K562 (cell line): ENCODE data around the gene ZNF337. TPM values are rescaled to one million over a fixed set of nuclear protein-coding genes. Genes with fewer than 3 reads are reported as not detected.

Source experiments
- ATAC-seq: fragments of 200-7000 bp; cut with Tn5 transposase; 3 replicates; pipeline ENCODE4 v1.9.1; 2020; ENCODE audit warnings: moderate library complexity
- BruUV-seq: library from RNA; stranded (reverse); fragments of 400-500 nt; replicated peaks from 2 replicates; lab custom pipeline; 2021; lab: Mats Ljungman, UMichigan
- CTCF ChIA-PET: fragments of 300-600 bp; formaldehyde crosslinking; extraction: SDS; loops from one replicate; lab custom pipeline; 2021; ENCODE audit warnings: low intra/inter-chr PET ratio; lab: Yijun Ruan, JAX
- POLR2A ChIA-PET: fragments of 300-600, 350-650 bp; sonication (Branson Sonifier 250); formaldehyde crosslinking; extraction: SDS; loops from one replicate; lab custom pipeline; 2021; ENCODE audit warnings: antibody characterized with exemption, inconsistent platforms; lab: Yijun Ruan, JAX
- DNase-seq, 4 experiments: peaks; one replicate each; pipeline versions ENCODE4 v3.0.0 to v3.0.0-alpha.2; 2011 to 2018; ENCODE audit warnings: low spot score in 3 of 4, mixed read lengths in 3 of 4; ENCODE audit errors: extremely low read depth in 1 of 4
- FAIRE-seq: peaks from 2 replicates; lab custom pipeline; 2011; peaks lifted over from hg19 to GRCh38; lab: Jason Lieb, UNC
- H2AFZ ChIP-seq: 2 replicates; pipeline ENCODE4 v1.6.0; 2011; ENCODE audit warnings: low read depth, low read length, control low read depth, inconsistent platforms
- H3K27ac ChIP-seq: fragments of 200-600 bp; 3 replicates; pipeline ENCODE4 v1.8.0; 2011; ENCODE audit warnings: low read depth, mild to moderate bottlenecking, control low read depth, inconsistent platforms, low read length, moderate library complexity, mixed read lengths; ENCODE audit errors: extremely low read depth
- H3K27me3 ChIP-seq, 2 experiments: fragments of 300-600 bp in 1 of 2; 2 replicates in 1 of 2; 3 replicates in 1 of 2; pipeline versions ENCODE4 v1.6.0 to v1.8.0; 2011; ENCODE audit warnings: inconsistent platforms in 2 of 2, low read length in 2 of 2, mild to moderate bottlenecking in 1 of 2, mixed read lengths in 1 of 2, moderate library complexity in 1 of 2; ENCODE audit not compliant: control insufficient read depth in 2 of 2, insufficient read depth in 2 of 2
- H3K36me3 ChIP-seq: fragments of 300-600 bp; 3 replicates; pipeline ENCODE4 v1.8.0; 2011; ENCODE audit warnings: mild to moderate bottlenecking, low read length, inconsistent platforms; ENCODE audit not compliant: control insufficient read depth, insufficient read depth
- H3K4me1 ChIP-seq, 2 experiments: fragments of 200-600 bp in 1 of 2; replicated peaks in 1 of 2; 2 replicates in 1 of 2; 3 replicates in 1 of 2; pipeline versions ENCODE4 v1.5.1 to v1.8.0; 2011; ENCODE audit warnings: inconsistent platforms in 2 of 2, low read length in 2 of 2, mild to moderate bottlenecking in 1 of 2, mixed read lengths in 1 of 2, moderate library complexity in 1 of 2; ENCODE audit not compliant: control insufficient read depth in 2 of 2, insufficient read depth in 2 of 2
- H3K4me2 ChIP-seq: 2 replicates; pipeline ENCODE4 v1.6.1; 2011; ENCODE audit warnings: low read length, control low read depth, inconsistent platforms, mixed read lengths; ENCODE audit not compliant: insufficient read depth
- H3K4me3 ChIP-seq: fragments of 200-600 bp; sonication (generic), shearing (Covaris generic); 2 replicates; pipeline ENCODE4 v1.5.1; 2016; ENCODE audit warnings: control low read depth, inconsistent platforms
- H3K79me2 ChIP-seq: fragments of 200-600 bp; 3 replicates; pipeline ENCODE4 v1.8.0; 2011; ENCODE audit warnings: low read length, inconsistent platforms; ENCODE audit not compliant: control insufficient read depth, insufficient read depth
- H3K9ac ChIP-seq, 2 experiments: 2 replicates each; pipeline versions ENCODE4 v1.6.0 to v1.6.1; 2011; ENCODE audit warnings: low read depth in 2 of 2, low read length in 2 of 2, control low read depth in 1 of 2, inconsistent platforms in 1 of 2, mild to moderate bottlenecking in 1 of 2, mixed read lengths in 1 of 2; ENCODE audit not compliant: insufficient read depth in 1 of 2
- H3K9me1 ChIP-seq: one replicate; pipeline ENCODE4 v1.6.0; 2011; ENCODE audit warnings: inconsistent platforms, mild to moderate bottlenecking, low read length, moderate library complexity; ENCODE audit not compliant: control insufficient read depth, insufficient read depth
- H3K9me3 ChIP-seq: replicated peaks from 2 replicates; pipeline ENCODE4 v1.5.1; 2011; ENCODE audit warnings: low read depth, low read length, inconsistent platforms; ENCODE audit not compliant: control insufficient read depth, insufficient read depth
- H4K20me1 ChIP-seq: replicated peaks from 2 replicates; pipeline ENCODE4 v1.6.1; 2011; ENCODE audit warnings: low read length, inconsistent platforms, mixed read lengths; ENCODE audit not compliant: control insufficient read depth, insufficient read depth
- NFE2L1 ChIP-seq: fragments of 450-650 bp; IDR thresholded peaks from 2 replicates; pipeline ENCODE4 v1.6.1; 2016; ENCODE audit warnings: missing genetic modification characterization, low read depth, mild to moderate bottlenecking, missing compliant biosample characterization, moderate library complexity, borderline replicate concordance
- RBM25 ChIP-seq: fragments of 200-400 bp; formaldehyde crosslinking; IDR thresholded peaks from 2 replicates; pipeline ENCODE4 v1.6.1; 2018; ENCODE audit warnings: low read length, low read depth, moderate library complexity; ENCODE audit not compliant: severe bottlenecking
- TCF7 ChIP-seq: sonication (generic); IDR thresholded peaks from 2 replicates; pipeline ENCODE4 v1.6.1; 2016; ENCODE audit warnings: antibody characterized with exemption, borderline replicate concordance
- TCFL5 ChIP-seq: fragments of 250-450 bp; sonication (Bioruptor Pico); conservative IDR thresholded peaks from 2 replicates; pipeline ENCODE4 v1.6.1; 2021; ENCODE audit warnings: mild to moderate bottlenecking, moderate library complexity, matching md5 sums
- ZNF121 ChIP-seq: sonication (generic); formaldehyde crosslinking; conservative IDR thresholded peaks from 2 replicates; pipeline ENCODE4 v1.8.0; 2022; ENCODE audit warnings: missing genetic modification reagents
- ZNF263 ChIP-seq: sonication (generic); formaldehyde crosslinking; IDR thresholded peaks from 2 replicates; pipeline ENCODE4 v1.8.0; 2022; ENCODE audit warnings: mild to moderate bottlenecking, missing genetic modification reagents, borderline replicate concordance
- WGBS: fragments of 100-300 bp; shearing (Covaris generic); methylation state at CpG from one replicate; pipeline ENCODE4 v1.1.6; 2016; ENCODE audit warnings: low coverage, mixed read lengths; ENCODE audit not compliant: insufficient coverage; ENCODE audit errors: missing lambda C conversion rate; 5-methylcytosine and 5-hydroxymethylcytosine counted together
- in situ Hi-C: fragments of 300-500 bp; cut with MboI; formaldehyde crosslinking; loops from 4 replicates; pipeline ENCODE4 v1.15.0; 2018; ENCODE audit warnings: inconsistent platforms, mixed read lengths
- intact Hi-C: fragments of 100-400 bp; cut with micrococcal nuclease; formaldehyde crosslinking; loops from 2 replicates; pipeline ENCODE4 v1.14.2; 2022
- polyA plus RNA-seq, 8 experiments: library from polyadenylated mRNA; depleted of rRNA in 4 of 8; stranded (reverse) in 5 of 8; unstranded in 3 of 8; fragments of >200 nt; fragmentation: Nextera tagmentation in 2 of 8; fragmentation: Illumina TruSeq in 1 of 8; extraction: Ambion mirVana in 2 of 8; extraction: Trizol in 1 of 8; gene quantifications; 2 replicates each; pipeline versions ENCODE4 v1.2.1 to v1.2.3, GENCODE V29; 2011 to 2014; ENCODE audit warnings: inconsistent platforms in 1 of 8, missing spikeins in 1 of 8
- total RNA-seq, 7 experiments: library from RNA; depleted of rRNA in 6 of 7; stranded (reverse); fragments of >200 nt in 6 of 7; fragmentation: Illumina TruSeq in 2 of 7; extraction: Trizol in 2 of 7; gene quantifications; 2 replicates each; pipeline versions ENCODE4 v1.2.1 to v1.2.3, GENCODE V29; 2011 to 2021; ENCODE audit warnings: low replicate concordance in 1 of 7
- TF ChIP-seq, protein P1 (sequence below), 3 experiments: fragments of 200-800 bp in 1 of 3; sonication (Bioruptor generic) in 1 of 3; sonication (generic) in 1 of 3; formaldehyde crosslinking in 1 of 3; IDR thresholded peaks; 2 replicates each; pipeline versions ENCODE4 v1.6.1 to v1.8.0; 2016 to 2022; ENCODE audit warnings: mild to moderate bottlenecking in 2 of 3, missing compliant biosample characterization in 2 of 3, missing genetic modification characterization in 2 of 3, missing genetic modification reagents in 1 of 3

ZNF337 gene
- total and polyA plus RNA-seq, 9 of the 15 experiments (the other 6 are each of a cell fraction or from before 2014, with no cell fraction given), result 0.25 to 5.6 (median 3.5) TPM

DNA sequence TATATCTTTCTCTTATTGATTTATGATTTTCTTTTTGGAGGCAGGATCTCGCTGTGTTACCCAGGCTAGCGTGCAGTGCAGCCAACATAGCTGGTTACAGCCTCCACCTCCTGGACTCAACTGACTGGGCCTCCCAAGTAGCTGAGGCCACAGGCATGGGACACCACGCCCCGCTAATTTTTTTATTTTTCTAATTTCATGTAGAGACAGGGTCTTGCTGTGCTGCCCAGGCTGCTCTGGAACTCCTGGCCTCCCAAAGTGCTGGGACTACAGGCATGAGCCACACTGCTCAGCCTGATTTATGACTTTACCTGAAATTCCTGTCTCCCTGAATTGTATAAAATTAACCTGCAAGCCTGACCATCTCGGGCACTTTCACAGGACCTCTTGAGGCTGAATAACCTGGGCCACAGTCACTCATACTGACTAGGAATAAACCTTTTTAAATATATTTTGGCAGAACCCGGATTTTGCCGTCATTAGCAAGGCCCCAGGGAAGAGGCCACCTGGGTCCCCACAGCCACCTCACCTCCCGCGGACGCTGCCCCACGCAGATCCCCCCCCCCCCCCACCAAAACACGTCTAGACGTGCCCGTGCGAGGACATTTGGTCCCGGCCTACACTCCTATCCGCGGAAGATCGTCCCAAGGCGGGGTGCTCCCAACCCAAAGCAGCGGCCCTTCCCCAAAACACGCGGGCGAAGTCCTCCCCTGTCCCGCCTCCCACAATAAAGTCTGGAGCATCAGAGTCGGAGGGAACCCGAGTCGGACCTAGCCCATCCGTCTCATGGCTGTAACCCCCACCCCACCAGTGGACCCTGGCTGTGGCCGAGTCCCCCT lies 902 bp downstream of the ZNF337 start:
- no peaks in the 10 kb centered on the region for H3K36me3 ChIP-seq
- peaks cover 0 to 7% of the 10 kb centered on the region in 2 experiments; a peak in 1 of 5 replicates for H3K4me1 ChIP-seq
- in situ Hi-C loops, result no loop called here
- H3K9ac ChIP-seq, result peak overlapping the region; percentile 73 to 93; a peak in 3 of 4 replicates
- peak overlapping the region; percentile 78; the same call in 2 of the 3 replicates for H3K27ac ChIP-seq
- TSS peak; percentile 50 for BruUV-seq
- H3K4me3 ChIP-seq, result peak overlapping the region; percentile 76
- TF ChIP-seq, protein P1, sequence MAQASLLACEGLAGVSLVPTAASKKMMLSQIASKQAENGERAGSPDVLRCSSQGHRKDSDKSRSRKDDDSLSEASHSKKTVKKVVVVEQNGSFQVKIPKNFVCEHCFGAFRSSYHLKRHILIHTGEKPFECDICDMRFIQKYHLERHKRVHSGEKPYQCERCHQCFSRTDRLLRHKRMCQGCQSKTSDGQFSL (CRISPR knock-in tag; IDR thresholded peaks at IDR 0.05), result 0 out of 2 replicates have a peak, but pooled peaks have one; percentile 28
- TF ChIP-seq, protein P1 (tag; IDR thresholded peaks at IDR 0.05), result 0 out of 4 replicates have a peak, but pooled peaks of 1 of the 2 experiments have one; percentile 47
- no peak for TF ChIP-seq NFE2L1 (tag)
- no peak for TF ChIP-seq TCFL5 (CRISPR knock-in tag)
- peak; percentile 58 for TF ChIP-seq ZNF263
- peak; percentile 70 for TF ChIP-seq ZNF121
- peak; percentile 5 for TF ChIP-seq RBM25
- TF ChIP-seq TCF7, result no peak
- ChIA-PET POLR2A (no interaction called here), CTCF (no interaction called here)
- no peaks in the 10 kb centered on the region; the same call in 1 of the 2 replicates for H3K9me3 ChIP-seq
- 18% methylated on average over 21 of the region's 30 CpGs for WGBS
- peak overlapping the region; percentile 85 for H2AFZ ChIP-seq
- no peak for FAIRE-seq
- peak; percentile 11 for ATAC-seq
- H3K4me2 ChIP-seq, result peak overlapping the region; percentile 81
- H3K79me2 ChIP-seq, result peaks cover 10% of the 10 kb centered on the region
- H3K9me1 ChIP-seq, result no peaks in the 10 kb centered on the region
- intact Hi-C loops, result loop anchor here (5.0 kb wide), 1 partner anchor 73 kb away; the partner anchor contains the start of gene NANP
- DNase-seq, result peak in 1 of 4 experiments; percentile 11
- H4K20me1 ChIP-seq, result no peaks in the 10 kb centered on the region
- no peaks in the 10 kb centered on the region for H3K27me3 ChIP-seq
